K562 (cell line): ENCODE data around the gene CSF2. TPM values are rescaled to one million over a fixed set of nuclear protein-coding genes. Genes with fewer than 3 reads are reported as not detected.

Experiments
- ATAC-seq: fragments of 200-7000 bp; cut with Tn5 transposase; 3 replicates; pipeline ENCODE4 v1.9.1; 2020; ENCODE audit warnings: moderate library complexity
- BruUV-seq: library from RNA; stranded (reverse); fragments of 400-500 nt; replicated peaks from 2 replicates; lab custom pipeline; 2021; lab: Mats Ljungman, UMichigan
- CTCF ChIA-PET: fragments of 300-600 bp; formaldehyde crosslinking; extraction: SDS; loops from one replicate; lab custom pipeline; 2021; ENCODE audit warnings: low intra/inter-chr PET ratio; lab: Yijun Ruan, JAX
- POLR2A ChIA-PET: fragments of 300-600, 350-650 bp; sonication (Branson Sonifier 250); formaldehyde crosslinking; extraction: SDS; loops from one replicate; lab custom pipeline; 2021; ENCODE audit warnings: antibody characterized with exemption, inconsistent platforms; lab: Yijun Ruan, JAX
- DNase-seq, 4 experiments: peaks; one replicate each; pipeline versions ENCODE4 v3.0.0 to v3.0.0-alpha.2; 2011 to 2018; ENCODE audit warnings: low spot score in 3 of 4, mixed read lengths in 3 of 4; ENCODE audit errors: extremely low read depth in 1 of 4
- FAIRE-seq: peaks from 2 replicates; lab custom pipeline; 2011; peaks lifted over from hg19 to GRCh38; lab: Jason Lieb, UNC
- H2AFZ ChIP-seq: 2 replicates; pipeline ENCODE4 v1.6.0; 2011; ENCODE audit warnings: low read depth, low read length, control low read depth, inconsistent platforms
- H3K27ac ChIP-seq: fragments of 200-600 bp; 3 replicates; pipeline ENCODE4 v1.8.0; 2011; ENCODE audit warnings: low read depth, mild to moderate bottlenecking, control low read depth, inconsistent platforms, low read length, moderate library complexity, mixed read lengths; ENCODE audit errors: extremely low read depth
- H3K27me3 ChIP-seq, 2 experiments: fragments of 300-600 bp in 1 of 2; 2 replicates in 1 of 2; 3 replicates in 1 of 2; pipeline versions ENCODE4 v1.6.0 to v1.8.0; 2011; ENCODE audit warnings: inconsistent platforms in 2 of 2, low read length in 2 of 2, mild to moderate bottlenecking in 1 of 2, mixed read lengths in 1 of 2, moderate library complexity in 1 of 2; ENCODE audit not compliant: control insufficient read depth in 2 of 2, insufficient read depth in 2 of 2
- H3K36me3 ChIP-seq: fragments of 300-600 bp; 3 replicates; pipeline ENCODE4 v1.8.0; 2011; ENCODE audit warnings: mild to moderate bottlenecking, low read length, inconsistent platforms; ENCODE audit not compliant: control insufficient read depth, insufficient read depth
- H3K4me1 ChIP-seq, 2 experiments: fragments of 200-600 bp in 1 of 2; replicated peaks in 1 of 2; 2 replicates in 1 of 2; 3 replicates in 1 of 2; pipeline versions ENCODE4 v1.5.1 to v1.8.0; 2011; ENCODE audit warnings: inconsistent platforms in 2 of 2, low read length in 2 of 2, mild to moderate bottlenecking in 1 of 2, mixed read lengths in 1 of 2, moderate library complexity in 1 of 2; ENCODE audit not compliant: control insufficient read depth in 2 of 2, insufficient read depth in 2 of 2
- H3K4me2 ChIP-seq: 2 replicates; pipeline ENCODE4 v1.6.1; 2011; ENCODE audit warnings: low read length, control low read depth, inconsistent platforms, mixed read lengths; ENCODE audit not compliant: insufficient read depth
- H3K4me3 ChIP-seq: fragments of 200-600 bp; sonication (generic), shearing (Covaris generic); 2 replicates; pipeline ENCODE4 v1.5.1; 2016; ENCODE audit warnings: control low read depth, inconsistent platforms
- H3K79me2 ChIP-seq: fragments of 200-600 bp; 3 replicates; pipeline ENCODE4 v1.8.0; 2011; ENCODE audit warnings: low read length, inconsistent platforms; ENCODE audit not compliant: control insufficient read depth, insufficient read depth
- H3K9ac ChIP-seq, 2 experiments: 2 replicates each; pipeline versions ENCODE4 v1.6.0 to v1.6.1; 2011; ENCODE audit warnings: low read depth in 2 of 2, low read length in 2 of 2, control low read depth in 1 of 2, inconsistent platforms in 1 of 2, mild to moderate bottlenecking in 1 of 2, mixed read lengths in 1 of 2; ENCODE audit not compliant: insufficient read depth in 1 of 2
- H3K9me1 ChIP-seq: one replicate; pipeline ENCODE4 v1.6.0; 2011; ENCODE audit warnings: inconsistent platforms, mild to moderate bottlenecking, low read length, moderate library complexity; ENCODE audit not compliant: control insufficient read depth, insufficient read depth
- H3K9me3 ChIP-seq: replicated peaks from 2 replicates; pipeline ENCODE4 v1.5.1; 2011; ENCODE audit warnings: low read depth, low read length, inconsistent platforms; ENCODE audit not compliant: control insufficient read depth, insufficient read depth
- H4K20me1 ChIP-seq: replicated peaks from 2 replicates; pipeline ENCODE4 v1.6.1; 2011; ENCODE audit warnings: low read length, inconsistent platforms, mixed read lengths; ENCODE audit not compliant: control insufficient read depth, insufficient read depth
- ARID3A ChIP-seq: IDR thresholded peaks from 2 replicates; pipeline ENCODE4 v1.6.1; 2012; ENCODE audit warnings: low read depth, low read length, improper control_type of control experiment, borderline replicate concordance
- CBFB ChIP-seq: sonication (generic); formaldehyde crosslinking; IDR thresholded peaks from 2 replicates; pipeline ENCODE4 v1.4.0; 2020; ENCODE audit warnings: mild to moderate bottlenecking, missing genetic modification reagents
- DMBX1 ChIP-seq: fragments of 250-450 bp; sonication (Bioruptor Pico); IDR thresholded peaks from 2 replicates; pipeline ENCODE4 v1.8.0; 2022; ENCODE audit warnings: inconsistent platforms, mild to moderate bottlenecking, moderate library complexity, borderline replicate concordance
- MYNN ChIP-seq, 2 experiments: sonication (generic); formaldehyde crosslinking in 1 of 2; IDR thresholded peaks; 2 replicates each; pipeline versions ENCODE4 v1.5.0 to v1.6.1; 2016 to 2020; ENCODE audit warnings: antibody characterized with exemption in 1 of 2, missing genetic modification reagents in 1 of 2
- REST ChIP-seq, 2 experiments: fragments of 450-650 bp; formaldehyde crosslinking in 1 of 2; IDR thresholded peaks; 2 replicates each; pipeline versions ENCODE4 v1.4.0 to v1.6.1; 2014 to 2020; ENCODE audit warnings: mild to moderate bottlenecking in 2 of 2, borderline replicate concordance in 1 of 2, low read depth in 1 of 2
- STAT5B ChIP-seq: fragments of 250-450 bp; sonication (Bioruptor Pico); IDR thresholded peaks from 2 replicates; pipeline ENCODE4 v1.8.0; 2021; ENCODE audit warnings: mild to moderate bottlenecking, inconsistent platforms
- TFAP4 ChIP-seq: sonication (generic); formaldehyde crosslinking; IDR thresholded peaks from 2 replicates; pipeline ENCODE4 v1.8.0; 2022; ENCODE audit warnings: missing genetic modification reagents, mild to moderate bottlenecking, moderate library complexity, borderline replicate concordance
- WHSC1 ChIP-seq: IDR thresholded peaks from one replicate; pipeline ENCODE4 v1.6.1; 2012; ENCODE audit warnings: low read length, control low read depth, inconsistent platforms
- ZC3H8 ChIP-seq: fragments of 450-650 bp; IDR thresholded peaks from 2 replicates; pipeline ENCODE4 v1.6.1; 2017
- ZNF511 ChIP-seq: sonication (generic); formaldehyde crosslinking; IDR thresholded peaks from 2 replicates; pipeline ENCODE4 v1.8.0; 2022; ENCODE audit warnings: mild to moderate bottlenecking, missing genetic modification reagents
- WGBS: fragments of 100-300 bp; shearing (Covaris generic); methylation state at CpG from one replicate; pipeline ENCODE4 v1.1.6; 2016; ENCODE audit warnings: low coverage, mixed read lengths; ENCODE audit not compliant: insufficient coverage; ENCODE audit errors: missing lambda C conversion rate; 5-methylcytosine and 5-hydroxymethylcytosine counted together
- in situ Hi-C: fragments of 300-500 bp; cut with MboI; formaldehyde crosslinking; loops from 4 replicates; pipeline ENCODE4 v1.15.0; 2018; ENCODE audit warnings: inconsistent platforms, mixed read lengths
- intact Hi-C: fragments of 100-400 bp; cut with micrococcal nuclease; formaldehyde crosslinking; loops from 2 replicates; pipeline ENCODE4 v1.14.2; 2022
- polyA plus RNA-seq, 8 experiments: library from polyadenylated mRNA; depleted of rRNA in 4 of 8; stranded (reverse) in 5 of 8; unstranded in 3 of 8; fragments of >200 nt; fragmentation: Nextera tagmentation in 2 of 8; fragmentation: Illumina TruSeq in 1 of 8; extraction: Ambion mirVana in 2 of 8; extraction: Trizol in 1 of 8; gene quantifications; 2 replicates each; pipeline versions ENCODE4 v1.2.1 to v1.2.3, GENCODE V29; 2011 to 2014; ENCODE audit warnings: inconsistent platforms in 1 of 8, missing spikeins in 1 of 8
- total RNA-seq, 7 experiments: library from RNA; depleted of rRNA in 6 of 7; stranded (reverse); fragments of >200 nt in 6 of 7; fragmentation: Illumina TruSeq in 2 of 7; extraction: Trizol in 2 of 7; gene quantifications; 2 replicates each; pipeline versions ENCODE4 v1.2.1 to v1.2.3, GENCODE V29; 2011 to 2021; ENCODE audit warnings: low replicate concordance in 1 of 7

The CSF2 gene
- total and polyA plus RNA-seq, 9 of the 15 experiments (the other 6 are each of a cell fraction or from before 2014, with no cell fraction given), result 0.25 to 0.29 TPM; not detected in 7

- 86% methylated on average over 3 of the region's 3 CpGs for WGBS
- ChIA-PET POLR2A (interaction anchor here (0.6 to 1.2 kb wide), 2 partner anchors 11 to 17 kb away, joined by 4 to 5 read pairs; no protein-coding TSS in a partner anchor), CTCF (no interaction called here)
- TF ChIP-seq ZNF511 (CRISPR knock-in tag) (no peak), ARID3A (no peak), STAT5B (CRISPR knock-in tag) (no peak), MYNN (IDR thresholded peaks at IDR 0.05) (no peak), MYNN (CRISPR knock-in tag; IDR thresholded peaks at IDR 0.05) (no peak), CBFB (CRISPR knock-in tag) (no peak), ZC3H8 (no peak), TFAP4 (CRISPR knock-in tag) (no peak), WHSC1 (no peak), DMBX1 (CRISPR knock-in tag) (no peak), REST (IDR thresholded peaks at IDR 0.05; ENCODE audit: borderline replicate concordance) (no peak), REST (CRISPR knock-in tag; IDR thresholded peaks at IDR 0.05; ENCODE audit: low read depth) (no peak)
- Histone ChIP-seq H3K4me1 (peaks cover 21 to 43% of the 10 kb centered on the region in 2 experiments), H3K27ac (no peak overlapping the region), H4K20me1 (no peaks in the 10 kb centered on the region), H3K9me1 (no peaks in the 10 kb centered on the region), H3K4me3 (no peak overlapping the region), H3K9ac (no peak overlapping the region), H3K79me2 (no peaks in the 10 kb centered on the region; the same call in 2 of the 3 replicates), H3K36me3 (no peaks in the 10 kb centered on the region), H3K27me3 (no peaks in the 10 kb centered on the region), H3K4me2 (no peak overlapping the region), H2AFZ (no peak overlapping the region), H3K9me3 (no peaks in the 10 kb centered on the region)
- FAIRE-seq, result peak; percentile 6
- in situ Hi-C loops (no loop called here), intact Hi-C loops (no loop called here)
- DNase-seq, result no peak
- no TSS peak for BruUV-seq
- no peak for ATAC-seq
Observed at GRCh38 chr5:132096904-132097303, 23.3 kb downstream of the CSF2 start.
